ENCODE results near the gene ARSK.

ARSK gene

DNA sequence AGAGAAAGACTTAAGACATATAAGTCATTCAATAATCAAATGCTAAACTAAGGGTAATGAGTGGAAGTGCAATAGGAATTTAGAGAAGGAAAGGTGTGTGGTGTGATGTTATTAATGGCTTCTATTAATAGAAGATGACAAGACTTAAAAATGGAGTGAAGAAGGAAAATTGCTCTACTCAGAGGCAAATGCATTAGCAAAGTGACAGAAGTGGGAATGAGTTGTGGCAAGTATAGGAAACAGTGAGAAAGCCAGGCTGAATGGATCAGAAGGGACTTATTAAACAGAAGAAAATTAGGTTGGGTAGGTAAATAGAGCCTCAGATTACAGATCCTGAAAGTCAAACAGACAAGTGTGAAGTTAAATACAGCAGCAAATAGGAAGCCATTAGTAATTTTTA is 5.9 kb upstream of the ARSK start:
- Mint-ChIP-seq H3K36me3 (ENCODE audit: low read depth) (peaks cover 30% of the 10 kb centered on the region), H3K27ac (no peak overlapping the region), H3K4me3 (no peak overlapping the region), H3K4me1 (peaks cover 28% of the 10 kb centered on the region), H3K9me3 (no peaks in the 10 kb centered on the region), H3K27me3 (ENCODE audit: low read depth, poor library complexity) (no peaks in the 10 kb centered on the region)
- TF ChIP-seq CTCF (IDR thresholded peaks at IDR 0.05), result no peak
- DNase-seq, result no peak

DNA sequence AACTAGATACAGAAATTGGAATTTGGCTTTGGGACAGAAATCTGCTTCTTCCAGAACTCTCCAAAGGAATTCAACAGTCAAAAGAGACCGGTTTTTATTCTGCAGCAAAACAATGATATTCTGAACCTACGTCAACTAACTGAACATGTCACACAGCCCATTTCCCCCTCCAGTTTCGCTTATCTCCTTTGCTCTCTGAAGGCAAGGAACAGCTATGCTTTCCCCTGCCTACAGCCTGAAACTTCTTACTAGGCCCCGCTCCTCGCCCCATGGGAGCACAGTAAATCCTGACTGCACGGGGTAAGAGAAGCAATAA is 612 bp upstream of the ARSK start:
- Mint-ChIP-seq H3K27me3 (ENCODE audit: low read depth, poor library complexity) (peaks cover 6% of the 10 kb centered on the region), H3K9me3 (peaks cover 14% of the 10 kb centered on the region), H3K27ac (no peak overlapping the region), H3K4me1 (peaks cover 37% of the 10 kb centered on the region), H3K36me3 (ENCODE audit: low read depth) (peaks cover 31% of the 10 kb centered on the region), H3K4me3 (peak overlapping the region; percentile 94)
- no peak for DNase-seq
- TF ChIP-seq CTCF (IDR thresholded peaks at IDR 0.05), result no peak

- H3K9me3 Mint-ChIP-seq, result peaks cover 14% of the 10 kb centered on the region
- peaks cover 31% of the 10 kb centered on the region for H3K36me3 Mint-ChIP-seq (ENCODE audit: low read depth)
- H3K4me3 Mint-ChIP-seq, result peak overlapping the region; percentile 94
- peaks cover 6% of the 10 kb centered on the region for H3K27me3 Mint-ChIP-seq (ENCODE audit: low read depth, poor library complexity)
- DNase-seq, result no peak
- H3K4me1 Mint-ChIP-seq, result peaks cover 37% of the 10 kb centered on the region
- no peak for TF ChIP-seq CTCF (IDR thresholded peaks at IDR 0.05)
- peak overlapping the region; percentile 91 for H3K27ac Mint-ChIP-seq
Observed at GRCh38 chr5:95555553-95555952, 652 bp downstream of the ARSK start.

- Mint-ChIP-seq H3K27ac (no peak overlapping the region), H3K4me3 (peak overlapping the region; percentile 54)
Observed at GRCh38 chr5:95557841-95558240, 2.9 kb downstream of the ARSK start.

DNA sequence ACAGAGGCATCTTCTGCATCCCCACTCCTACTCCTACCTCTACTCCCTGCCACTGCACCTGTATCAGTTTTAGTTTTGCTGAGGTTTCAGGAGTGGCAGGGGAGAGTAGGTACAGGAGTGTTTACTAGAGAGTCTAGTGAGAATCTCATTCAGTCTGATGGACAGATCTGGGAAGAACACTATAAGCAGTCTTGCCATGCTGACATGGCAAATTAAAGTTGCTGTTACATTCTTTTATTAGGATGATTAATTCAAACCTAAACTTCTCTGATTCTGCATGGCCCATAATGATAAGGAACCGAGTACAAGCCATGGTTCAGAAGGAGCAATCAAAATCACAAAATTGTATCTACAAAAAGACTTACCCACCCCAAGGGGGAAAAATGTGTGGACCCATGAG is 7.4 kb downstream of the ARSK start:
- TF ChIP-seq CTCF (IDR thresholded peaks at IDR 0.05), result no peak
- Mint-ChIP-seq H3K4me3 (no peak overlapping the region), H3K4me1 (no peaks in the 10 kb centered on the region), H3K36me3 (ENCODE audit: low read depth) (peaks cover 20% of the 10 kb centered on the region), H3K27me3 (ENCODE audit: low read depth, poor library complexity) (peaks cover 2% of the 10 kb centered on the region), H3K27ac (no peak overlapping the region), H3K9me3 (peaks cover 7% of the 10 kb centered on the region)
- no peak for DNase-seq

More at GRCh38 chr5:95557841-95558240, 2.9 kb downstream of the ARSK start:
- Mint-ChIP-seq H3K9me3 (peaks cover 14% of the 10 kb centered on the region), H3K27me3 (ENCODE audit: low read depth, poor library complexity) (peaks cover 6% of the 10 kb centered on the region), H3K36me3 (ENCODE audit: low read depth) (peaks cover 24% of the 10 kb centered on the region), H3K4me1 (peaks cover 21% of the 10 kb centered on the region)
- TF ChIP-seq CTCF (IDR thresholded peaks at IDR 0.05), result no peak
- DNase-seq, result no peak

GRCh38 chr5:95563367-95563766 is 8.5 kb downstream of the ARSK start:
- Mint-ChIP-seq H3K4me3 (no peak overlapping the region), H3K27ac (no peak overlapping the region), H3K27me3 (ENCODE audit: low read depth, poor library complexity) (peaks cover 2% of the 10 kb centered on the region), H3K36me3 (ENCODE audit: low read depth) (peaks cover 17% of the 10 kb centered on the region), H3K9me3 (peaks cover 1% of the 10 kb centered on the region), H3K4me1 (no peaks in the 10 kb centered on the region)
- TF ChIP-seq CTCF (IDR thresholded peaks at IDR 0.05), result no peak
- DNase-seq, result no peak

Measured in nephron progenitor cell (in vitro differentiated cells).